PC-9 (cell line): ENCODE results near the gene LDAH.

Experiments used
- CTCF ChIP-seq: fragments of 200-600 bp; sonication (generic); conservative IDR thresholded peaks from 2 replicates; pipeline ENCODE4 v1.6.1; 2017; ENCODE audit warnings: mixed run types, antibody characterized with exemption, mild to moderate bottlenecking, moderate library complexity
- EZH2 ChIP-seq: fragments of 200-600 bp; sonication (generic); IDR thresholded peaks from 2 replicates; pipeline ENCODE4 v1.8.0; 2017; ENCODE audit warnings: antibody characterized with exemption, low read depth

- no peak for TF ChIP-seq CTCF
- no peak for TF ChIP-seq EZH2
Observed at GRCh38 chr2:20678086-20678395, 144.9 kb downstream of the LDAH start.
